ENCODE data around the gene NRXN3. TPM values are rescaled to one million over a fixed set of nuclear protein-coding genes. Genes with fewer than 3 reads are reported as not detected.

NRXN3 gene
- polyA plus RNA-seq, 1 donor from 2014 or later, result 110 TPM

GRCh38 chr14:79442786-79443185 lies 1272.6 kb downstream of the NRXN3 start:
- TF ChIP-seq CTCF (IDR thresholded peaks at IDR 0.05; ENCODE audit: poor library complexity, severe bottlenecking) (no peak), MXI1 (conservative IDR thresholded peaks at IDR 0.05; ENCODE audit: poor library complexity, severe bottlenecking) (no peak), EP300 (conservative IDR thresholded peaks at IDR 0.05; ENCODE audit: poor library complexity, severe bottlenecking) (no peak), REST (IDR thresholded peaks at IDR 0.05; ENCODE audit: borderline replicate concordance) (no peak), TAF1 (IDR thresholded peaks at IDR 0.05; ENCODE audit: low read depth) (no peak), RAD21 (conservative IDR thresholded peaks at IDR 0.05) (no peak), EZH2 (IDR thresholded peaks at IDR 0.05; ENCODE audit: borderline replicate concordance, insufficient read depth, low read length, poor library complexity, severe bottlenecking) (no peak), POLR2AphosphoS5 (IDR thresholded peaks at IDR 0.05) (no peak), SMC3 (conservative IDR thresholded peaks at IDR 0.05; ENCODE audit: poor library complexity) (no peak)

GRCh38 chr14:79443602-79444001 lies 1273.4 kb downstream of the NRXN3 start:
- no peak overlapping the region for H2AFZ ChIP-seq (ENCODE audit: low read depth, low read length)
- H3K4me2 ChIP-seq (ENCODE audit: low read length), result no peak overlapping the region
- no peak for TF ChIP-seq MXI1 (conservative IDR thresholded peaks at IDR 0.05; ENCODE audit: poor library complexity, severe bottlenecking)
- TF ChIP-seq POLR2AphosphoS5 (IDR thresholded peaks at IDR 0.05), result no peak
- TF ChIP-seq TAF1 (IDR thresholded peaks at IDR 0.05; ENCODE audit: low read depth), result no peak
- TF ChIP-seq EZH2 (IDR thresholded peaks at IDR 0.05; ENCODE audit: borderline replicate concordance, insufficient read depth, low read length, poor library complexity, severe bottlenecking), result no peak
- no peak for TF ChIP-seq RAD21 (conservative IDR thresholded peaks at IDR 0.05)
- no peak for TF ChIP-seq EP300 (conservative IDR thresholded peaks at IDR 0.05; ENCODE audit: poor library complexity, severe bottlenecking)
- no peak for TF ChIP-seq SMC3 (conservative IDR thresholded peaks at IDR 0.05; ENCODE audit: poor library complexity)
- TF ChIP-seq CTCF (IDR thresholded peaks at IDR 0.05; ENCODE audit: poor library complexity, severe bottlenecking), result no peak
- TF ChIP-seq REST (IDR thresholded peaks at IDR 0.05; ENCODE audit: borderline replicate concordance), result no peak
- no peaks in the 10 kb centered on the region for H3K79me2 ChIP-seq (replicated peaks; ENCODE audit: insufficient read depth, low read length)
- no peaks in the 10 kb centered on the region for H3F3A ChIP-seq (ENCODE audit: insufficient read depth, low read length, poor library complexity, severe bottlenecking)
- H3K9me2 ChIP-seq (ENCODE audit: insufficient read depth, low read length), result no peaks in the 10 kb centered on the region
- no peaks in the 10 kb centered on the region for H3K9me3 ChIP-seq (ENCODE audit: low read length)
- no peaks in the 10 kb centered on the region for H3K36me3 ChIP-seq (ENCODE audit: insufficient read depth, low read length)
- no peaks in the 10 kb centered on the region for H3K27me3 ChIP-seq (ENCODE audit: insufficient read depth, low read depth, low read length)
- no peak overlapping the region for H3K9ac ChIP-seq (ENCODE audit: low read length)
- no peaks in the 10 kb centered on the region for H4K20me1 ChIP-seq (ENCODE audit: insufficient read depth)
- no peak overlapping the region for H3K27ac ChIP-seq (ENCODE audit: low read length)
- no peak overlapping the region for H3K4me3 ChIP-seq (ENCODE audit: low read length)

More at GRCh38 chr14:79442786-79443185, 1272.6 kb downstream of the NRXN3 start:
- Histone ChIP-seq H2AFZ (ENCODE audit: low read depth, low read length) (no peak overlapping the region), H3K4me3 (ENCODE audit: low read length) (no peak overlapping the region), H3K9me2 (ENCODE audit: insufficient read depth, low read length) (no peaks in the 10 kb centered on the region), H4K20me1 (ENCODE audit: insufficient read depth) (no peaks in the 10 kb centered on the region), H3K79me2 (replicated peaks; ENCODE audit: insufficient read depth, low read length) (no peaks in the 10 kb centered on the region), H3K36me3 (ENCODE audit: insufficient read depth, low read length) (no peaks in the 10 kb centered on the region), H3K9ac (ENCODE audit: low read length) (no peak overlapping the region), H3K27me3 (ENCODE audit: insufficient read depth, low read depth, low read length) (no peaks in the 10 kb centered on the region), H3F3A (ENCODE audit: insufficient read depth, low read length, poor library complexity, severe bottlenecking) (no peaks in the 10 kb centered on the region), H3K27ac (ENCODE audit: low read length) (no peak overlapping the region), H3K9me3 (ENCODE audit: low read length) (no peaks in the 10 kb centered on the region), H3K4me2 (ENCODE audit: low read length) (no peak overlapping the region)
